HepG2 (cell line): Measurements from ENCODE around the gene CD72. TPM values are rescaled to one million over a fixed set of nuclear protein-coding genes. Genes with fewer than 3 reads are reported as not detected.
"Not testable (repeated sequence)": the region's sequence is repeated elsewhere in the genome, so short reads cannot be mapped to it uniquely, and the experiment has no call there.

Source experiments
- ATAC-seq: fragments of 200-7000 bp; cut with Tn5 transposase; 3 replicates; pipeline ENCODE4 v1.9.1; 2020; ENCODE audit warnings: mild to moderate bottlenecking, moderate library complexity
- BruUV-seq: library from RNA; stranded (reverse); fragments of 400-500 nt; replicated peaks from 2 replicates; lab custom pipeline; 2021; lab: Mats Ljungman, UMichigan
- CTCF ChIA-PET: fragments of 300-600 bp; formaldehyde crosslinking; extraction: SDS; loops from one replicate; lab custom pipeline; 2021; ENCODE audit warnings: low total read pairs, inconsistent platforms, low intra/inter-chr PET ratio; lab: Yijun Ruan, JAX
- POLR2A ChIA-PET: fragments of 350-600 bp; sonication (Branson Sonifier 250); formaldehyde crosslinking; loops from one replicate; lab custom pipeline; 2020; ENCODE audit warnings: antibody characterized with exemption, inconsistent platforms; lab: Yijun Ruan, JAX
- DNase-seq: peaks from one replicate; pipeline ENCODE4 v3.0.0-alpha.2; 2015; ENCODE audit warnings: low spot score
- FAIRE-seq: peaks from 3 replicates; lab custom pipeline; 2011; peaks lifted over from hg19 to GRCh38; lab: Jason Lieb, UNC
- H2AFZ ChIP-seq: one replicate; pipeline ENCODE4 v1.6.1; 2011; ENCODE audit warnings: low read length, inconsistent platforms
- H3K27ac ChIP-seq: fragments of 300-600 bp; 3 replicates; pipeline ENCODE4 v1.8.0; 2011; ENCODE audit warnings: mixed run types, mild to moderate bottlenecking, mixed read lengths, low read length, inconsistent platforms; ENCODE audit not compliant: insufficient read depth; ENCODE audit errors: extremely low read length
- H3K27me3 ChIP-seq, 2 experiments: fragments of 200-600 bp in 1 of 2; 2 replicates in 1 of 2; 3 replicates in 1 of 2; pipeline versions ENCODE4 v1.6.0 to v1.8.0; 2011; ENCODE audit warnings: low read length in 2 of 2, mild to moderate bottlenecking in 2 of 2, moderate library complexity in 2 of 2, inconsistent platforms in 1 of 2; ENCODE audit not compliant: insufficient read depth in 2 of 2, control insufficient read depth in 1 of 2
- H3K36me3 ChIP-seq, 2 experiments: fragments of 200-600 bp in 1 of 2; replicated peaks in 1 of 2; 2 replicates in 1 of 2; 3 replicates in 1 of 2; pipeline versions ENCODE4 v1.5.1 to v1.8.0; 2011; ENCODE audit warnings: low read length in 2 of 2, inconsistent platforms in 1 of 2; ENCODE audit not compliant: insufficient read depth in 2 of 2, control insufficient read depth in 1 of 2
- H3K4me1 ChIP-seq: 2 replicates; pipeline ENCODE4 v1.5.1; 2012; ENCODE audit warnings: low read length, inconsistent platforms; ENCODE audit not compliant: insufficient read depth
- H3K4me2 ChIP-seq: 2 replicates; pipeline ENCODE4 v1.6.0; 2011; ENCODE audit warnings: low read depth, low read length, inconsistent platforms
- H3K4me3 ChIP-seq, 3 experiments: fragments of 200-600 bp in 1 of 3; sonication (generic), shearing (Covaris generic) in 1 of 3; replicated peaks in 1 of 3; 2 replicates each; pipeline ENCODE4 v1.5.1; 2011 to 2016; ENCODE audit warnings: low read length in 3 of 3, inconsistent platforms in 2 of 3, low read depth in 2 of 3, mild to moderate bottlenecking in 2 of 3, control low read depth in 1 of 3, mixed read lengths in 1 of 3; ENCODE audit not compliant: insufficient read depth in 1 of 3
- H3K79me2 ChIP-seq: one replicate; pipeline ENCODE4 v1.6.1; 2011; ENCODE audit warnings: low read length, inconsistent platforms; ENCODE audit not compliant: insufficient read depth
- H3K9ac ChIP-seq: 2 replicates; pipeline ENCODE4 v1.6.0; 2011; ENCODE audit warnings: mild to moderate bottlenecking, low read depth, low read length, inconsistent platforms; ENCODE audit not compliant: insufficient read depth
- H3K9me3 ChIP-seq: 2 replicates; pipeline ENCODE4 v1.5.1; 2012; ENCODE audit warnings: mild to moderate bottlenecking, low read length
- H4K20me1 ChIP-seq: 2 replicates; pipeline ENCODE4 v1.6.0; 2011; ENCODE audit warnings: inconsistent platforms, mild to moderate bottlenecking, low read length, moderate library complexity; ENCODE audit not compliant: insufficient read depth
- HES4 ChIP-seq: sonication (generic); formaldehyde crosslinking; IDR thresholded peaks from 2 replicates; pipeline ENCODE4 v1.9.0; 2021; ENCODE audit warnings: mild to moderate bottlenecking, missing genetic modification reagents, borderline replicate concordance
- MAFF ChIP-seq: IDR thresholded peaks from 2 replicates; pipeline ENCODE4 v1.6.1; 2011; ENCODE audit warnings: low read depth, low read length, improper control_type of control experiment
- MAFK ChIP-seq, 2 experiments: IDR thresholded peaks in 1 of 2; conservative IDR thresholded peaks in 1 of 2; 2 replicates each; pipeline ENCODE4 v1.6.1; 2011; ENCODE audit warnings: improper control_type of control experiment in 2 of 2, low read length in 2 of 2
- SATB2 ChIP-seq: sonication (generic); formaldehyde crosslinking; IDR thresholded peaks from 2 replicates; pipeline ENCODE4 v1.5.0; 2020; ENCODE audit warnings: missing genetic modification reagents
- THAP11 ChIP-seq: IDR thresholded peaks from 2 replicates; pipeline ENCODE4 v1.6.1; 2016; ENCODE audit warnings: missing biosample characterization, missing genetic modification reagents
- ZNF580 ChIP-seq: IDR thresholded peaks from 2 replicates; pipeline ENCODE4 v1.6.1; 2016; ENCODE audit warnings: low read depth, borderline replicate concordance
- WGBS: methylation state at CpG from one replicate; pipeline ENCODE4 v1.1.6; 2017; ENCODE audit warnings: low lambda C conversion rate; 5-methylcytosine and 5-hydroxymethylcytosine counted together
- in situ Hi-C: cut with HindIII; loops from 2 replicates; pipeline ENCODE4 v1.10.0; 2017; ENCODE audit warnings: low pct_unique_long_range_greater_than_20kb; ENCODE audit not compliant: extremely low pct_ligation_motif_present
- intact Hi-C: fragments of 100-400 bp; cut with micrococcal nuclease; formaldehyde crosslinking; loops from one replicate; pipeline ENCODE4 v1.10.0; 2022; ENCODE audit not compliant: unreplicated experiment
- polyA plus RNA-seq, 8 experiments: library from polyadenylated mRNA; depleted of rRNA in 3 of 8; stranded (reverse) in 7 of 8; unstranded in 1 of 8; fragments of >200 nt; fragmentation: Illumina TruSeq in 4 of 8; extraction: Trizol in 4 of 8; gene quantifications; 2 replicates each; pipeline versions ENCODE4 v1.2.1 to v1.2.3, GENCODE V29; 2011 to 2016; ENCODE audit warnings: low read depth in 4 of 8, missing spikeins in 1 of 8, mixed read lengths in 1 of 8; ENCODE audit not compliant: insufficient read depth in 1 of 8
- total RNA-seq, 5 experiments: library from RNA; depleted of rRNA; stranded (reverse); fragments of >200 nt; fragmentation: Illumina TruSeq; extraction: Trizol; gene quantifications; 2 replicates each; pipeline ENCODE4 v1.2.3, GENCODE V29; 2016; ENCODE audit warnings: low read depth in 1 of 5

Gene CD72
- total and polyA plus RNA-seq, 2 of the 13 experiments (the other 11 are each of a cell fraction or from before 2014, with no cell fraction given) = 0.18 to 1.1 TPM

GRCh38 chr9:35612843-35613242, 5.4 kb downstream of the CD72 start:
- no TSS peak for BruUV-seq
- in situ Hi-C loops = no loop called here
- no peak for TF ChIP-seq SATB2
- no peak for TF ChIP-seq HES4 (CRISPR knock-in tag)
- TF ChIP-seq MAFF = peak; percentile 66
- no peak for TF ChIP-seq THAP11
- peak; percentile 47 to 80; a peak in 3 of 4 replicates for TF ChIP-seq MAFK (conservative IDR thresholded peaks at IDR 0.05 in 1 of 2, IDR thresholded peaks at IDR 0.05 in 1 of 2; ENCODE audit: low read length in 2 of 2)
- no peak for TF ChIP-seq ZNF580
- TF ChIP-seq, all 625 proteins: peak for 2
- ChIA-PET POLR2A (no interaction called here), CTCF (no interaction called here)
- intact Hi-C loops = no loop called here
- no peak for ATAC-seq
- Histone ChIP-seq H3K27ac (no peak overlapping the region), H3K79me2 (no peaks in the 10 kb centered on the region), H3K9ac (no peak overlapping the region), H3K9me3 (no peaks in the 10 kb centered on the region), H2AFZ (no peak overlapping the region), H3K4me2 (no peak overlapping the region), H4K20me1 (no peaks in the 10 kb centered on the region), H3K4me1 (no peaks in the 10 kb centered on the region), H3K27me3 (peaks cover 0 to 43% of the 10 kb centered on the region in 2 experiments; a peak in 3 of 5 replicates), H3K4me3 (no peak overlapping the region), H3K36me3 (peaks cover 3 to 12% of the 10 kb centered on the region in 2 experiments; a peak in 3 of 5 replicates)
- FAIRE-seq = no peak
- DNase-seq = no peak
- WGBS = 35% methylated on average over 2 of the region's 2 CpGs

- FAIRE-seq, H3K9me3 ChIP-seq, H2AFZ ChIP-seq, DNase-seq, intact Hi-C loops, H3K9ac ChIP-seq, H3K4me2 ChIP-seq, H4K20me1 ChIP-seq, in situ Hi-C loops, ATAC-seq, H3K79me2 ChIP-seq, H3K4me1 ChIP-seq, H3K27ac ChIP-seq, CTCF ChIA-PET, BruUV-seq, H3K4me3 ChIP-seq: not testable (repeated sequence)
- 47% methylated on average over 4 of the region's 4 CpGs for WGBS
- POLR2A ChIA-PET = interaction anchor here (0.9 kb wide), 1 partner anchor 120 kb away, joined by 3 read pairs; the partner anchor contains the start of genes CREB3 and TLN1
- H3K36me3 ChIP-seq = peaks cover 3 to 14% of the 10 kb centered on the region in 2 experiments; a peak in 3 of 5 replicates
- H3K27me3 ChIP-seq = peaks cover 0 to 35% of the 10 kb centered on the region in 2 experiments; a peak in 3 of 5 replicates
Observed at GRCh38 chr9:35612066-35612465, 6.1 kb downstream of the CD72 start.
